Gastroesophageal sphincter (tissue), 4 donors: ENCODE measurements around the gene CSF3. TPM values are rescaled to one million over a fixed set of nuclear protein-coding genes. Genes with fewer than 3 reads are reported as not detected.

Experiments used
- ATAC-seq: fragments of 150-250 bp; one replicate; pipeline ENCODE4 v1.9.1; 2016; ENCODE audit warnings: mild to moderate bottlenecking, moderate library complexity
- H3K27ac ChIP-seq, 4 donors: fragments of 200-600 bp; sonication (generic) in 3 of 4; 1 replicate in 3 of 4; 2 replicates in 1 of 4; pipeline ENCODE4 v1.5.1; 2016 to 2019
- H3K27me3 ChIP-seq: fragments of 200-600 bp; sonication (generic); one replicate; pipeline ENCODE4 v1.5.1; 2019
- H3K36me3 ChIP-seq, 2 donors: fragments of 200-600 bp; sonication (generic); one replicate each; pipeline ENCODE4 v1.5.1; 2019; ENCODE audit warnings: control low read depth in 1 of 2
- H3K4me1 ChIP-seq, 3 donors: fragments of 200-600 bp; sonication (generic); 1 replicate in 2 of 3; 2 replicates in 1 of 3; pipeline ENCODE4 v1.5.1; 2016 to 2019; ENCODE audit warnings: control low read depth in 2 of 3
- H3K4me3 ChIP-seq, 2 donors: fragments of 200-600 bp; sonication (generic); one replicate each; pipeline ENCODE4 v1.5.1; 2019; ENCODE audit warnings: mild to moderate bottlenecking in 1 of 2, moderate library complexity in 1 of 2
- H3K9me3 ChIP-seq, 3 donors: fragments of 200-600 bp; sonication (generic); one replicate each; pipeline ENCODE4 v1.5.1; 2017 to 2019; ENCODE audit warnings: control low read depth in 2 of 3
- EP300 ChIP-seq: sonication (generic); formaldehyde crosslinking; IDR thresholded peaks from one replicate; pipeline ENCODE4 v1.6.1; 2017; ENCODE audit warnings: antibody characterized with exemption, mild to moderate bottlenecking
- POLR2A ChIP-seq, 2 donors: fragments of 450-650 bp; IDR thresholded peaks; one replicate each; pipeline ENCODE4 v1.6.1; 2017; ENCODE audit warnings: antibody characterized with exemption in 2 of 2, mild to moderate bottlenecking in 2 of 2, moderate library complexity in 1 of 2
- POLR2AphosphoS5 ChIP-seq: sonication (generic); formaldehyde crosslinking; IDR thresholded peaks from one replicate; pipeline ENCODE4 v1.6.1; 2017; ENCODE audit warnings: antibody characterized with exemption
- WGBS, 2 donors: methylation state at CpG; one replicate each; pipeline ENCODE4 v1.1.5; 2018; ENCODE audit warnings: low coverage in 1 of 2; 5-methylcytosine and 5-hydroxymethylcytosine counted together
- total RNA-seq, 4 donors: library from RNA; depleted of rRNA; stranded (reverse); fragments of >200 nt; gene quantifications; one replicate each; pipeline ENCODE4 v1.1.0, GENCODE V29; 2016
- TF ChIP-seq, protein P1 (sequence below), 4 experiments: fragments of 200-600 bp in 2 of 4; fragments of 450-650 bp in 2 of 4; sonication (generic) in 1 of 4; IDR thresholded peaks; one replicate each; pipeline ENCODE4 v1.5.1; 2017 to 2019; ENCODE audit warnings: antibody characterized with exemption in 4 of 4, mild to moderate bottlenecking in 2 of 4, moderate library complexity in 2 of 4

Gene CSF3
- total RNA-seq, 4 donors from 2014 or later: 9.3 TPM; not detected in 3

DNA sequence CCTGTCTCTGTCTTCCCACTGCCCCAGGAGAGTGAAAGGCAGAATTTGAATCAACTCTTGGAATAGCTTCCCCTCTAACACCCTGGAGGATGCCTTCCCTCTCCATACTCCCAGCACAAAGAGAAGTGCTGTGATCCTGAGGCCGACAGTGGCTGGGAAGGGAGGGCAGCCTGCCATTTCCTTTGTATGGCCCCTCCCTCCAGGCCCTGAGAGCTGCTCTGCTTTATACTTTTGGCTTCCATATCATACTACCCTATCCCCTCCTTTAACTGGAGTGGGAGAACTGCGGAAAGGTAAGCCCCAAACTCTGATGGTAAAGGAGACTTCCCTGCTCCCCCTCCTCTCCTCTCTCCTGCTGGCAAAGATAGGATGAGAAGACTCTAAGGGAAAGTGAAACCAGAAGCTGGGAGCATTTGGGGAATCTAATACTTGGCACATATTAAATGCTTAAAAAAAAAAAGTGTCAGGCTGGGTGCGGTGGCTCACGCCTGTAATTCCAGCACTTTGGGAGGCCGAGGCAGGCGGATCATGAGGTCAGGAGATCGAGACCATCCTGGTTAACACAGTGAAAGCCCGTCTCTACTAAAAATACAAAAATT is 43.0 kb downstream of the CSF3 start:
- no peaks in the 10 kb centered on the region for H3K36me3 ChIP-seq
- H3K9me3 ChIP-seq: no peaks in the 10 kb centered on the region
- WGBS, 2 donors: 24% methylated on average over 7 of the region's 8 CpGs; no CpG with 5 or more reads in 1 of the 2 donors
- ATAC-seq: no peak
- peaks cover 0 to 50% (median 6%) of the 10 kb centered on the region in 3 donors for H3K4me1 ChIP-seq
- peak overlapping the region; percentile 71 to 99 (median 90) for H3K27ac ChIP-seq
- TF ChIP-seq, protein P1, sequence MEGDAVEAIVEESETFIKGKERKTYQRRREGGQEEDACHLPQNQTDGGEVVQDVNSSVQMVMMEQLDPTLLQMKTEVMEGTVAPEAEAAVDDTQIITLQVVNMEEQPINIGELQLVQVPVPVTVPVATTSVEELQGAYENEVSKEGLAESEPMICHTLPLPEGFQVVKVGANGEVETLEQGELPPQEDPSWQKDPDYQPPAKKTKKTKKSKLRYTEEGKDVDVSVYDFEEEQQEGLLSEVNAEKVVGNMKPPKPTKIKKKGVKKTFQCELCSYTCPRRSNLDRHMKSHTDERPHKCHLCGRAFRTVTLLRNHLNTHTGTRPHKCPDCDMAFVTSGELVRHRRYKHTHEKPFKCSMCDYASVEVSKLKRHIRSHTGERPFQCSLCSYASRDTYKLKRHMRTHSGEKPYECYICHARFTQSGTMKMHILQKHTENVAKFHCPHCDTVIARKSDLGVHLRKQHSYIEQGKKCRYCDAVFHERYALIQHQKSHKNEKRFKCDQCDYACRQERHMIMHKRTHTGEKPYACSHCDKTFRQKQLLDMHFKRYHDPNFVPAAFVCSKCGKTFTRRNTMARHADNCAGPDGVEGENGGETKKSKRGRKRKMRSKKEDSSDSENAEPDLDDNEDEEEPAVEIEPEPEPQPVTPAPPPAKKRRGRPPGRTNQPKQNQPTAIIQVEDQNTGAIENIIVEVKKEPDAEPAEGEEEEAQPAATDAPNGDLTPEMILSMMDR (IDR thresholded peaks at IDR 0.05): no peak
- peak; percentile 19 for TF ChIP-seq POLR2AphosphoS5
- H3K4me3 ChIP-seq: no peak overlapping the region
- H3K27me3 ChIP-seq: no peaks in the 10 kb centered on the region

DNA sequence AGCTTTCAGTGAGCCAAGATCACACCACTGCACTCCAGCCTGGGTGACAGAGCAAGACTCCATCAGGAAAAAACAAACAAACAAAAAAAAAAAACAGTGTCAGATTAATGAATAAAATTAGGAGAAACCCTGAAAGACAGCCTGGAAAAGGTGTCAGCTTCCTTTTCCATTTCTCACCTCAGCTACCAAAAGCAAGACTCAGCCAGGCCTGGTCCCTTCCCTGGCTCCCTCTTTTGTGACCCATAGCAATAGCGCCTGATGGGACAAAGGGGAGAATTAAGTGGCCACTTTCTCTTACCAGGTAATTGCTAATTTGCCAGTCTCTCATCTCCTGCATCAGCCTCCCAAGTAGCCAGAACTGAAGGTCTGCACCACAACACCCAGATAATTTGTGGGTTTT is 43.6 kb downstream of the CSF3 start:
- ATAC-seq: no peak
- Histone ChIP-seq H3K4me1 (peaks cover 0 to 49% (median 3%) of the 10 kb centered on the region in 3 donors), H3K27me3 (no peaks in the 10 kb centered on the region), H3K9me3 (no peaks in the 10 kb centered on the region), H3K27ac (peak overlapping the region; percentile 71 to 99 (median 90)), H3K36me3 (no peaks in the 10 kb centered on the region), H3K4me3 (no peak overlapping the region)
- TF ChIP-seq, protein P1 (IDR thresholded peaks at IDR 0.05): no peak
- no peak for TF ChIP-seq EP300
- no peak for TF ChIP-seq POLR2A (IDR thresholded peaks at IDR 0.05)
- TF ChIP-seq POLR2AphosphoS5: no peak
- 100% methylated on average over 1 of the region's 1 CpG for WGBS, 2 donors

DNA sequence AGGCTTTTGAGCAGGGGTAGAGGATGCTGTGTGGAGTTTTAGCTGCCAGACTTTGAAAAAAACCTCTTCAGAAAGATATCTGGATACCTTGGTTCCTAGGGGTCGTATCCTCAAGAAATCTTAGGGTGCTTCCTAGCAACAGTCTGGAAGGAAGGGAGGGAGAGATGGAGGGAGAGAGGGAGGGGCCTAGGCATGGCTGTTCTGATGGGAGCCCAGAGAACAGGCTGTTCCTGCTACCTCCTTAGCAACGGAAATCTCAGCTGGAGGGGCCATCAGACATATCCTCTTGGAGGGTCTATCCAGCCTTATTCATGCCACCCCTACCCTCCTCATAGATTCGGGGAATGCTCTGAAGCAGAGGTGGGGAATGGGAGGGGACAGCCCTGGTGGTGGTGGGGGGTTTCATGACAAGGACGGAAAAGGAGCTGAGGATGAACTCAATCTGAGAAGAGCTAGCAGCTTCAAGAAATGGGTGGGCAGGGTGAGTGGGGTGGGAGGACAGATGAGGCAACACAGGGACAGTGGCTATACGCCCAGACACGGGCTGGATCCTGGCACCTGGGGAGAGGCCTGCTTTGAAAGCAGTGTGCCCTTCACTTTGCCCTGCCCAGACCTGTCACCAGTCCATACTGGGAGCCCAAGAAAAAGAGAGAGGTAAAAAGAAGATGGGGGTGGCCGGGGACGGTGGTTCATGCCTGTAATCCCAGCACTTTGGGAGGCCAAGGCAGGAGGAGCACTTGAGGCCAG is 44.7 kb downstream of the CSF3 start:
- no peak for ATAC-seq
- Histone ChIP-seq H3K4me3 (no peak overlapping the region), H3K4me1 (peaks cover 0 to 54% (median 10%) of the 10 kb centered on the region in 3 donors), H3K27ac (peak overlapping the region; percentile 9 to 99 (median 54)), H3K9me3 (no peaks in the 10 kb centered on the region), H3K27me3 (no peaks in the 10 kb centered on the region), H3K36me3 (no peaks in the 10 kb centered on the region)
- 52 to 64% methylated on average over 3 to 7 of the region's 8 CpGs for WGBS, 2 donors
- TF ChIP-seq EP300: no peak
- no peak for TF ChIP-seq POLR2AphosphoS5
- TF ChIP-seq, protein P1 (IDR thresholded peaks at IDR 0.05): no peak
- no peak for TF ChIP-seq POLR2A (IDR thresholded peaks at IDR 0.05)

DNA sequence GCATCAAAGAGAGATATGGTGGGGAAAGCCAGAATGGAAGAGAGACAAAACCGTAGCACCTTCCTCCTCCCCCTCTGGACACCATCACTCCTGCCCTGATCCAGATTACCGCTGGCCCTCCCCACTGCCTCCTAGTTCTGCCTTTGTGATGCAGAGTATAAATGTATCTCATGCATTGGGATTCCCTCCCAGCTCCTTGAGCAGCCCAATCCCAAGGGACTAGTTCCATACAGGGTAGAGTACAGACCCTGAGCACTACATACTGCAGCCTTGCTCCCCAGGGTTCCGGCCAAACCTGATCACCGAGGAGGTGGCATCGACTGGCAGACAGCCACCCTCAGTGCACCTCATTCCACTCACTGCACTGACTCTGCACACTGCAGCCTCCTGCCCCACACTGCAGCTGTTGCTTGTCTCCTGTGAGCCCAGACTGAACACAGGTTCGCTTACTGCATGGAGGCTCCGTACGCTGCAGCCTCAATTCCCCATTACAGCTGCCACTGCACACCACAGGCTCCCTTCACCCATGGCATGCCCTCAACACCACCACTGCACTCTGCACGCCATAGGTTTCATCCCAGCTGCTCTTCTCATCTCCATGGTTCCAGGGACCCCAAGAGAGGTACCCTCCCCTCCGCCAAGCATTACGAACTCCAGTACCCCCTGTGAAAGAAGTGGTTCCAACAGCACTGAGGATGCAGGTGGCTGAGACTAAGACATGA is 45.8 kb downstream of the CSF3 start:
- TF ChIP-seq POLR2AphosphoS5 (no peak), POLR2A (IDR thresholded peaks at IDR 0.05) (no peak), EP300 (no peak)
- TF ChIP-seq, protein P1 (IDR thresholded peaks at IDR 0.05): no peak
- Histone ChIP-seq H3K4me1 (peaks cover 4 to 62% (median 21%) of the 10 kb centered on the region in 3 donors), H3K27me3 (no peaks in the 10 kb centered on the region), H3K36me3 (no peaks in the 10 kb centered on the region), H3K4me3 (no peak overlapping the region), H3K9me3 (no peaks in the 10 kb centered on the region), H3K27ac (peak overlapping the region in 3 of 4 donors; percentile 96 to 99 (median 98))
- WGBS, 2 donors: 85 to 86% methylated on average over 10 of the region's 11 CpGs
- no peak for ATAC-seq
